CD4-positive, alpha-beta T cell treated with Interferon gamma for 1 hour (primary cell): ENCODE data around the gene CRYM.
"Not testable (repeated sequence)": the region's sequence is repeated elsewhere in the genome, so short reads cannot be mapped to it uniquely, and the experiment has no call there.

ENCODE experiments used
- DNase-seq: peaks from one replicate; pipeline ENCODE4 v3.0.0-alpha.2; 2020

The CRYM gene

GRCh38 chr16:21277045-21277926 is 804 bp downstream of the CRYM start:
- DNase-seq, result no peak

- DNase-seq, result no peak
These were observed 2.0 kb downstream of the CRYM start for GRCh38 chr16:21276090-21276489.

GRCh38 chr16:21275529-21275928 is 2.6 kb downstream of the CRYM start:
- no peak for DNase-seq

GRCh38 chr16:21274172-21274726 is 3.8 kb downstream of the CRYM start:
- no peak for DNase-seq

GRCh38 chr16:21272763-21273162 is 5.3 kb downstream of the CRYM start:
- DNase-seq, result not testable (repeated sequence)

- DNase-seq, result no peak
These were observed 5.8 kb downstream of the CRYM start for GRCh38 chr16:21272253-21272652.

GRCh38 chr16:21268236-21268635 is 9.9 kb downstream of the CRYM start:
- DNase-seq, result no peak

- DNase-seq, result no peak
These were observed 10.8 kb downstream of the CRYM start for GRCh38 chr16:21267298-21267697.

- DNase-seq, result no peak
These were observed 12.8 kb downstream of the CRYM start for GRCh38 chr16:21265104-21265837.

- no peak for DNase-seq
These were observed 13.5 kb downstream of the CRYM start for GRCh38 chr16:21264571-21265036.

GRCh38 chr16:21263640-21264570 is 14.2 kb downstream of the CRYM start:
- DNase-seq, result no peak

GRCh38 chr16:21262779-21263639 is 15.1 kb downstream of the CRYM start:
- no peak for DNase-seq

- no peak for DNase-seq
These were observed 17.0 kb downstream of the CRYM start for GRCh38 chr16:21260870-21261791.

- DNase-seq, result no peak
These were observed 20.8 kb downstream of the CRYM start for GRCh38 chr16:21257284-21257683.

- no peak for DNase-seq
These were observed 21.5 kb downstream of the CRYM start for GRCh38 chr16:21256636-21257035.

- DNase-seq, result no peak
These were observed 24.6 kb downstream of the CRYM start for GRCh38 chr16:21253470-21253869.

GRCh38 chr16:21250072-21250923 is 27.8 kb downstream of the CRYM start:
- DNase-seq, result no peak

GRCh38 chr16:21248179-21248578 is 29.9 kb downstream of the CRYM start:
- not testable (repeated sequence) for DNase-seq

- DNase-seq, result no peak
These were observed 33.4 kb downstream of the CRYM start for GRCh38 chr16:21244518-21245215.
